Stimulated activated CD4-positive, alpha-beta T cell treated with anti-CD3 and anti-CD28 coated beads, Interleukin-15, amount 100 ng/mL, for 48 hours (primary cell): ENCODE data around the gene KCNQ5.

ENCODE experiments used
- DNase-seq, 2 donors: peaks; one replicate each; pipeline ENCODE4 v3.0.0-alpha.2; 2020; ENCODE audit warnings: low read depth in 2 of 2

Gene KCNQ5

GRCh38 chr6:72675396-72675795 is 53.5 kb downstream of the KCNQ5 start:
- no peak for DNase-seq

DNA sequence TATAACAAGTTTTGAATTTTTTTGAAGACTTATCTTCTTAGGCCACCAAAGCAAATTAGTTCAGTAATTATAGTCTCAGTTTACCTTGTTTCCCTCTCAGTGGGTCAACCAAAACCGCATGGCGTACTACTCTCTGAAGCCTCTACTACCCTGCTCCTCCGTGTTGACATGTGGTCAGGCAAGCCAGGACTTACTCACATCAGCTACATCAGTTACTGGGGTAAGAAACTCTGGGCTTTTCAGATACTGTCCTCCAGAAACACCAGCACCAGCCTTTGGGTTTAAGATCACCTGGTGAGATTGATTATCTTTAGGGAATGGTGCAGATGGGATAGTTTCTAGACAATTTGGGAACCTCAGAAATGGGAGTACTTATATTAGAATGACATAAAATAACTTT is 55.1 kb downstream of the KCNQ5 start:
- no peak for DNase-seq

GRCh38 chr6:72677740-72678139 is 55.9 kb downstream of the KCNQ5 start:
- DNase-seq = no peak

- no peak for DNase-seq
Observed at GRCh38 chr6:72683797-72684196, 61.9 kb downstream of the KCNQ5 start.

- DNase-seq = no peak
Observed at GRCh38 chr6:72689107-72689954, 67.5 kb downstream of the KCNQ5 start.

- no peak for DNase-seq
Observed at GRCh38 chr6:72691249-72691648, 69.4 kb downstream of the KCNQ5 start.

- no peak for DNase-seq
Observed at GRCh38 chr6:72696055-72696454, 74.2 kb downstream of the KCNQ5 start.

DNA sequence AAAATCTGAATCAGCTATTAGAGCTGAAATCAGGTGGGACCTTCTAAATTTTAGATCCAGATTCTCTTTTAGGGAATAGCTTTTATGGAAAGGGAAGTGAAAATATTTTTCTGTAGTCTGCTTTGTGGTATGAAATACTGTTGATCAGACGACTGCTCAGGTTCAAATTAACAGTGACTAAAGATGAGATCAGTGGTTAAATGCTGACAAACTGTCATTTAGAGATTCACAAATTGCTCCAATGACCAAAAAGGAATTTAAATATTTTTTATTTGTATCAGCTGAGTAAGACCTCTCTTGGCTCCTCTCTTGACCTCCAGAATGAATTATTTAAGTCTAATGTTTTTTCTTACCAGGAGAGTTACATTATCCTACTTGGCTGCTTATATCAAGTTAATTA is 77.3 kb downstream of the KCNQ5 start:
- no peak for DNase-seq

GRCh38 chr6:72702421-72702820 is 80.6 kb downstream of the KCNQ5 start:
- DNase-seq = no peak

DNA sequence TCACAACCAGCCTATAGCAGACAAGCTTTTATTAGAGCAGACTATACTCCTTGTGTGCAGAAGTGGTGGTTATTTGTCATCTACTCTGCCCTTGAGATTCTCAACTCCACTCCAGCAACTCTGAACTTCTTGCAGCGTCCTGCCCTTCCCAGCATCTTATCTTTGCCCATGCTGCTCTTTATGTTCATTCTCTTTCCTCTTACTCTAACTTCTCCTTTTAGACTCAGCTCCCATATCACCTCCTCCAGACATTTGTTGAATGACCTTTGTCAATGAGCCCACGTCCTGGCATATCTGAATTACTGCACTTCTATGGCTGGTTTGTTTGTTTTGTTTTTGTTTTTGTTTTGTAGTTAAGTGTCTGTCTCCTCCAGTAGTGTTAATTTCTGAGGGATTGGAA is 81.2 kb downstream of the KCNQ5 start:
- no peak for DNase-seq

- DNase-seq = no peak
Observed at GRCh38 chr6:72704979-72705378, 83.1 kb downstream of the KCNQ5 start.

DNA sequence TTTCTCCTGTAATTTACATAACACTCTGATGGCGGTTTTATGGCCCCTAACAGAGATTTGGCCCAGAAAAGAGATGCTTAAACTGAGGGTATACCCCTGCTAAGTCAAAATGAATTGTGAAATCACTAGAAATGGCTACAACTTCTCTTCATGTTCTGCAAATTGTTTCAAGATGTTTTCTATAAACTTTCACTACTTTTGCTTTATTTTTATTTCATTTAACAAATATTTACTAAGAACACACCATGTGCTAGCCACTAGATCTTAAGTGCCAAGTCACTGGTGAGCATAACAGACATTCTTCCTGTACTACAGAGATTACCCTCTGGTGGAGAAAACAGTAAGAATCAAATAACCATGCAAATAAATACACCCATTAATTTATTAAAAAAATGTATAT is 87.6 kb downstream of the KCNQ5 start:
- DNase-seq = no peak

DNA sequence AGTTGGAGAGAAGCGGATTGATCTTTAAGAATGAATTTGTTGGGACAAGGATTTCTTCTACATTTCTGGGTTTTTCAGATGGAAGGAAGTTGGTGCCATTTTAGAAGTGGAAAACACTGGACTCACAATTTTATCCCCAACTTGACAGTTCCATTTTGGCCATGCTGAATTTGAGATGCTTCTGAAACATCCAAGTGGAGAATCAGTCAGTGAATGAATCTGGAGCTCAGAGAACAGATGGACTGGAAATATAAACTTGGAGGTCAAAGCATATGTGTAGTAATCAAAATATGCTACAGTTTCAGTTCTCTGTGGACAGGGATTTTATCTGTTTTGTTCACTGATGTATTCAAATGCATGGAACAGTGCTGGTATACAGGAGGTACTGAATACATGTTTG is 89.9 kb downstream of the KCNQ5 start:
- no peak for DNase-seq

- no peak for DNase-seq
Observed at GRCh38 chr6:72712910-72713309, 91.0 kb downstream of the KCNQ5 start.

DNA sequence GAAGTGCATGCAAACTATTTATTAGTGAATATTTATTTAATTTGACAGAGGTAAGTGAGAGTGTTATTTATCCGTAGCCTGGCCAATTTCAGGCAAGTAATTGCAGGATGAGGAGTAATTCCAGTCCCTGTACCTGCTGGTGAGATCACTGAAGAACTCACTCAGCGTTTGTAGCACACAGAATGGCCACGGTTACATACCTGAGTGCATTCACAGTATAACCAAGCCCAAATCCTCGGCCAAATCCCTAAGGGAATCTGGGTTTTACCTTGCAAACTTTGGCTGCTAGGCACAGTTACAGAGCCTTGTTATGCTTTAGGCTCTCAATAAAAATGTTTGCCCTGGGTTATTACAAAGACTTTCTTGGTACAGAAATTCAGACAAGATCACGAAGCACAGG is 93.3 kb downstream of the KCNQ5 start:
- no peak for DNase-seq

GRCh38 chr6:72716916-72717315 is 95.1 kb downstream of the KCNQ5 start:
- DNase-seq = no peak

DNA sequence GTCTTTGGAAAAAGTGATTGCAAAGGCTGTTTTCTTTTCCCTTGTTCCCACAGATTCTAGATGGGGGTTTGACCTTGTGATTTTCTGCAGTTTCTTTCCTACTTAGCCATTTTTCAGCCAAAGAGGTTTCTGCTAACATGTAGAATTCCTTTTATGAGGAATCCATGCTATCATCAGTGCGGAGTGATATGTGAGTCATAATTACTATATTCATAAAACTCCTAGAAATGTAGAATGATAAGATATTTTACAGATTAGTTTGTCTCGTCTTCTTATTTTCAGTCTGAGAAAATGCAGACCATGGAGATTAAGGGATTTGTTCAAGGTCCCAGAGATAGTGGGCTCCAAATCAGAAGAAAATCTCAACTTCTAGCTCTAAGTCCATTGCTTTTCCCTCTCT is 98.6 kb downstream of the KCNQ5 start:
- DNase-seq = no peak

- DNase-seq = no peak
Observed at GRCh38 chr6:72721346-72721745, 99.5 kb downstream of the KCNQ5 start.

DNA sequence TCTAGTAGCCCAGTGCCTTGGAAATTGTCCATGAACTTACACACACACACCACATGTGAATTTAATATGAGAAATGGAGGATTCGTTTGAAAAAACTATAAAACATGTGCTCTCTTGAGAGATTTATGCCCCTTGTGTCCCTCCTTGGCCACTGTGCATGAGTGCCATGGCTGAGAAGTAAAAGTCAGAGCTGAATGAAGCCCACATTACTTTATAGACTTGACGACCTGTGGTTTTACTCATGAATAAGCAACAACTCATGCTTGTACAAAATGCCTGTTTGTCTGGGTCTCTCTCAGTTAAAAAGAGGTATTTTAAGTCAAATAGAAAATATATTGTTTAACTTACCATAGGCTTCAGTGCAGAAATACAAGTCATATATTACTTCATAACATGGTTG is 102.7 kb downstream of the KCNQ5 start:
- no peak for DNase-seq

- DNase-seq = no peak
Observed at GRCh38 chr6:72728706-72729343, 107.0 kb downstream of the KCNQ5 start.

DNA sequence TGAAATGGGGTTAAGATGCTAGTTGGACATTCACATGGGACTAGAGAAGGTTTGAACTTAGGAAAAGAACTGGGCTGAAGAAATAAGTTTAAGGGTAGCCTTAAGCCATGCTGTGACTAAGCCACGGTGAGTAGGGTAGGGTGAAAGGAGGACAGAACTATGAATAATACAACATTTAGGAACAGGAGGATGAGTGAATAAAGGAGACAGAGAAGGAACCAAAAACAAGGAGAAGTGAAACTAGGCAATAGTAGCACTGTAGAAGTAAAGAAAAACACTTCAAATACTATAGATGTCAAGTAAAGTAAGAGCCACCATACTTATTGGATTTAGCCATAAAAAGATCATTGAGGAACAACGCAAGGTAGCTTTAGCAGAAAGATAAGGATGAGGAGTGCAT is 111.2 kb downstream of the KCNQ5 start:
- DNase-seq = no peak

DNA sequence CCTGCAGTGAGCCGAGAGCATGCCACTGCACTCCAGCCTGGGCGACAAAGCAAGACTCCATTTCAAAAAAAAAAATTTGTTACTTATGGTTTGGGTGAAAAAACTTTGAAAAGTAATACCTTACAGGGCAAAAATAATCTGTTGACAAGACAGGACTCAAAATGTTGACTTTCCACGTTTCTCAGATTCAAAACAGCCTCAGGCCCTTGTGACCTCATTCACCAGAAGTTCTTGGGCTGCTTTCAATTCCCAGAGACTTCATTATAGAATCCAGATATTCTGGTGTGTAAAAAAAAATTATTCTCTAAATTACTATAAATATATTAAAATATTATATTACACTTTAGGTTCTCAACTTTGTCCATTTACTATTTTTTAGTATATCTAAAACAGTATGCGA is 116.2 kb downstream of the KCNQ5 start:
- no peak for DNase-seq

DNA sequence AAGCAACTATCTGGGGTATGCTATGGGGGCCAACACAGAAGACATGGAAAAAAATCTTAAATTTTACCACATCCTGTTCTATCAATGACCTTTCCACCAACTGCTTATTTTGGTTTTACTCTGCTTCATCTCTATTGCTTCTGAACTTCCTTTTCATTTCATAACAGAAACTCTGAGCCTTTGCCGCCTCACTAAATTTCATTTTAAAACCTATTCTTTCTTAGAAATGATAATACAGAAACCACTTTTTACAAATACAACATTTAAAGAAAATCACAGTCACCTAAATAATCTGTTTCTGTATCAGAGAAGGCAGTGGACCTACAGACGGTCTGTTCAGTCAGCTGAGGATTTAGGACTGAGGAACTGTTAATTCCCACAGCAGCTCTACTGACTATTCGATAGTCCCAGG is 117.5 kb downstream of the KCNQ5 start:
- no peak for DNase-seq

- no peak for DNase-seq
Observed at GRCh38 chr6:72740135-72740534, 118.3 kb downstream of the KCNQ5 start.
